Aortic smooth muscle cell (primary cell): Measurements from ENCODE around the gene SPATA32. TPM values are rescaled to one million over a fixed set of nuclear protein-coding genes. Genes with fewer than 3 reads are reported as not detected.

Source experiments
- total RNA-seq: library from RNA; depleted of rRNA; stranded (reverse); fragments of >200 nt; gene quantifications from 2 replicates; pipeline ENCODE4 v1.2.3, GENCODE V29; 2014

SPATA32 gene
- total RNA-seq: under 0.01 and 0.06 TPM in 2 replicates

GRCh38 chr17:45261577-45262515 is at the start of gene SPATA32:
Gene SPATA32 (minus strand): TSS chr17:45262094. CDS start chr17:45262016, 78 bp downstream.

GRCh38 chr17:45221081-45222013 is 40.5 kb downstream of the SPATA32 start, which contains the start of gene FMNL1:
Gene FMNL1 (plus strand): TSS chr17:45221885. CDS start chr17:45222125, 240 bp downstream.

Other genes starting within 250 kb of the SPATA32 start
- gene DCAKD, start 210.5 kb downstream of the SPATA32 start, total RNA-seq: 19.0 and 22.5 TPM in 2 replicates
- 49.2 and 82.8 TPM in 2 replicates for gene NMT1, start 200.8 kb downstream of the SPATA32 start, total RNA-seq
- gene PLCD3, start 129.6 kb downstream of the SPATA32 start, total RNA-seq: 27.3 and 57.7 TPM in 2 replicates
- 7.1 and 8.1 TPM in 2 replicates for gene ACBD4, start 126.4 kb downstream of the SPATA32 start, total RNA-seq
- gene HEXIM1, start 113.6 kb downstream of the SPATA32 start, total RNA-seq: 10.6 and 11.6 TPM in 2 replicates
- gene HEXIM2, start 100.2 kb downstream of the SPATA32 start, total RNA-seq: 7.7 and 7.9 TPM in 2 replicates
- gene FMNL1, start 40.2 kb downstream of the SPATA32 start, total RNA-seq: 0.06 and 0.13 TPM in 2 replicates
- 1.4 and 1.5 TPM in 2 replicates for gene MAP3K14, start 54.9 kb upstream of the SPATA32 start, total RNA-seq
- 2.4 and 3.6 TPM in 2 replicates for gene ARHGAP27, start 170.8 kb upstream of the SPATA32 start, total RNA-seq
- gene PLEKHM1, start 228.6 kb upstream of the SPATA32 start, total RNA-seq: 18.2 and 25.5 TPM in 2 replicates